Ovary (tissue), 3 donors: ENCODE results near the gene TPSD1.
"Not testable (repeated sequence)": the region's sequence is repeated elsewhere in the genome, so short reads cannot be mapped to it uniquely, and the experiment has no call there.

Experiments used
- EP300 ChIP-seq: sonication (generic); formaldehyde crosslinking; IDR thresholded peaks from one replicate; pipeline ENCODE4 v1.6.1; 2017; ENCODE audit warnings: antibody characterized with exemption
- POLR2A ChIP-seq: fragments of 450-650 bp; IDR thresholded peaks from one replicate; pipeline ENCODE4 v1.6.1; 2017; ENCODE audit warnings: antibody characterized with exemption, mild to moderate bottlenecking, moderate library complexity
- TF ChIP-seq, protein P1 (sequence below), 3 donors: fragments of 450-650 bp in 2 of 3; fragments of 200-600 bp in 1 of 3; IDR thresholded peaks; one replicate each; pipeline versions ENCODE4 v1.5.1 to v1.8.0; 2016 to 2022; ENCODE audit warnings: antibody characterized with exemption in 3 of 3, mild to moderate bottlenecking in 1 of 3
- donor health status: DM: no; HTN: no; CAD: no.

DNA sequence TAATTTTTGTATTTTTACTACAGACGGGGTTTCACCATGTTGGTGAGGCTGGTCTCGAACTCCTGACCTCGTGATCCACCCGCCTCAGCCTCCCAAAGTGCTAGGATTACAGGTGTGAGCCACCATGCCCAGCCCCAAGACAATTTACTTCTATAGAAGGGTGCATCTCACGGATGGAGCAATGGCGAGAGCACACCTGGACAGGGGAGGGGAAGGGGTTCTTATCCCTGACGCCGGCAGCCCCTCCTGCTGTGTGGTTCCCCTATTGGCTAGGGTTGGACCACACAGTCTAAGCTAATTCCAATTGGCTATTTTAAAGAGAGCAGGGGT is 40.8 kb downstream of the TPSD1 start:
- TF ChIP-seq, protein P1, sequence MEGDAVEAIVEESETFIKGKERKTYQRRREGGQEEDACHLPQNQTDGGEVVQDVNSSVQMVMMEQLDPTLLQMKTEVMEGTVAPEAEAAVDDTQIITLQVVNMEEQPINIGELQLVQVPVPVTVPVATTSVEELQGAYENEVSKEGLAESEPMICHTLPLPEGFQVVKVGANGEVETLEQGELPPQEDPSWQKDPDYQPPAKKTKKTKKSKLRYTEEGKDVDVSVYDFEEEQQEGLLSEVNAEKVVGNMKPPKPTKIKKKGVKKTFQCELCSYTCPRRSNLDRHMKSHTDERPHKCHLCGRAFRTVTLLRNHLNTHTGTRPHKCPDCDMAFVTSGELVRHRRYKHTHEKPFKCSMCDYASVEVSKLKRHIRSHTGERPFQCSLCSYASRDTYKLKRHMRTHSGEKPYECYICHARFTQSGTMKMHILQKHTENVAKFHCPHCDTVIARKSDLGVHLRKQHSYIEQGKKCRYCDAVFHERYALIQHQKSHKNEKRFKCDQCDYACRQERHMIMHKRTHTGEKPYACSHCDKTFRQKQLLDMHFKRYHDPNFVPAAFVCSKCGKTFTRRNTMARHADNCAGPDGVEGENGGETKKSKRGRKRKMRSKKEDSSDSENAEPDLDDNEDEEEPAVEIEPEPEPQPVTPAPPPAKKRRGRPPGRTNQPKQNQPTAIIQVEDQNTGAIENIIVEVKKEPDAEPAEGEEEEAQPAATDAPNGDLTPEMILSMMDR (IDR thresholded peaks at IDR 0.05) = not testable (repeated sequence)
- not testable (repeated sequence) for TF ChIP-seq POLR2A, EP300
